Activated CD4-positive, alpha-beta T cell treated with anti-CD3 and anti-CD28 coated beads, Interleukin-2, amount 50 U/mL, for 24 hours (primary cell): ENCODE results near the gene CKS2.
"Not testable (repeated sequence)": the region's sequence is repeated elsewhere in the genome, so short reads cannot be mapped to it uniquely, and the experiment has no call there.

Source experiments
- DNase-seq, 2 donors: peaks; one replicate each; pipeline ENCODE4 v3.0.0-alpha.2; 2020; ENCODE audit warnings: low read depth in 1 of 2, low spot score in 1 of 2

CKS2 gene

GRCh38 chr9:89309608-89310474, 1.2 kb upstream of the CKS2 start:
- no peak for DNase-seq

- no peak for DNase-seq
These were observed 589 bp downstream of the CKS2 start for GRCh38 chr9:89311346-89312221.

- no peak for DNase-seq
These were observed 1.2 kb downstream of the CKS2 start for GRCh38 chr9:89312222-89312571.

GRCh38 chr9:89313842-89314241, 2.8 kb downstream of the CKS2 start:
- DNase-seq, result no peak

- no peak for DNase-seq
These were observed 4.0 kb downstream of the CKS2 start for GRCh38 chr9:89314955-89315354.

- DNase-seq, result no peak
These were observed 4.5 kb downstream of the CKS2 start for GRCh38 chr9:89315482-89315881.

GRCh38 chr9:89317282-89317681, 6.3 kb downstream of the CKS2 start:
- no peak for DNase-seq

- DNase-seq, result peak; percentile 91 to 96
These were observed 7.4 kb downstream of the CKS2 start, which contains the start of gene SECISBP2 for GRCh38 chr9:89318123-89319014. Gene SECISBP2, plus strand, starts transcription at chr9:89318500. Its CDS starts 77 bp downstream, at chr9:89318577.

GRCh38 chr9:89319015-89319905, 8.3 kb downstream of the CKS2 start:
- DNase-seq, result no peak

GRCh38 chr9:89323390-89323789, 12.4 kb downstream of the CKS2 start:
- DNase-seq, result no peak

GRCh38 chr9:89325733-89326132, 14.7 kb downstream of the CKS2 start:
- DNase-seq, result no peak

- no peak for DNase-seq
These were observed 17.1 kb downstream of the CKS2 start for GRCh38 chr9:89328064-89328463.

- DNase-seq, result no peak
These were observed 18.9 kb downstream of the CKS2 start for GRCh38 chr9:89329917-89330316.

GRCh38 chr9:89330513-89330912, 19.5 kb downstream of the CKS2 start:
- DNase-seq, result no peak

GRCh38 chr9:89339807-89340206, 28.8 kb downstream of the CKS2 start:
- DNase-seq, result no peak

- DNase-seq, result no peak
These were observed 29.3 kb downstream of the CKS2 start for GRCh38 chr9:89340332-89340731.

GRCh38 chr9:89342213-89342612, 31.2 kb downstream of the CKS2 start:
- no peak for DNase-seq

GRCh38 chr9:89342948-89343347, 32.0 kb downstream of the CKS2 start:
- DNase-seq, result no peak

GRCh38 chr9:89343812-89344211, 32.8 kb downstream of the CKS2 start:
- not testable (repeated sequence) for DNase-seq

GRCh38 chr9:89345476-89345875, 34.5 kb downstream of the CKS2 start:
- no peak for DNase-seq
